ENCODE measurements around the gene CIB1.

CIB1 gene

DNA sequence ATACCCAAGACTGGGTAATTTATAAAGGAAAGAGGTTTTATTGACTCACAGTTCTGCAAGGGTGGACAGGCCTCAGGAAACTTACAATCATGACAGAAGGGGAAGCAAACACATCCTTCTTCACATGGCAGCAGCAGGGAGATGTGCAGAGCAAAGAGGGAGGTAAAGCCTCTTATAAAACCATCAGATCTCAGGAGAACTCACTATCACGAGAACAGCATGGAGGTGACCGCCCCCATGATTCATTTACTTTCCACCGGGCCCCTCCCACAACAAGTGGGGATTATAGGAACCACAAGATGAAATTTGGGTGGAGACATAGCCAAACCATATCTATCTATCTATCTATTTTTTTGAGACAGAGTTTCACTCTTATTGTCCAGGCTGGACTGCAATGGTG is 5.6 kb upstream of the CIB1 start:
- no peak for DNase-seq

DNA sequence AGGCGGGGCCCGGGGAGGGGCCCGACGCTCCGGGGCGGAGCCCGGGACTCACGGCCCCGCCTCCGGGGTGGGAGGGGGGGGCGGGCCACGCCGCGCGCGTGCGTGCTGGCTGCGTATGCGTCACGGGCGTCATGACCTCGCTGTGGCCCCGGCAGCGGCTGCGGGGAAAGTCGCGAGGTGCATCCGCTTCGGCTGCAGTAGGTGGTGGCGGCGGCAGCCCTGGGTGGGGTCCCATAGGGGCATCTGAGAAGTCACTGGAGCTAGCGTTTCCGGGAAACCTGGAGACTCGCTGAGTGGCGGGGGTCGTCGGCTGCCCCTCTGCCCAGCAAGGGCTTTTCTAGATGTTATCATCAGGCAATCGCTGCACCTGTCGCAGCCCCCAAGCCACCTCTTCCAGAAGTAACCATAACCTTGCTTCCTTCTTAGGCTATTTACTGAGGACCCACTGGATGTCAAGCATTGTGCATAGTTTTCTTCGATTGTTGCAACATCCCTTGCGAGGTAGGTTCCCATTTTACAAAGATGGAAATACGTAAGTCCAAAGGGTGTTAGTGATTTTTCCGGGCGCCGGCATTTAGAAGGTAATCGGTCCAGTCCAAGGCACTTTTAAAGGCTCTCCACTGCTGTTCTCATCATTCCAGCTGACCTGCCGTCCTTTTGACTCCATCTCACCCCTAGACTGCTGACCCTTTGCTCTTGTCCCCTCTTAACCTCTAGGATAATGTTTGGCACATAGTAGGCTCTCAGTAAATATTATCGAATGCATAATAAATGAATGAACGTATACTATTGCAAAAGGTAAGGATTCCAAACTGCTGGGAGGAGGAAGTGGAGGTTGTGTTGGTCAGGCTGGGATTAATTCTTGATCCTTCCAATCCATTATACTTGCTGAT is 601 bp upstream of the CIB1 start, which contains the start of gene GDPGP1:
Gene GDPGP1 (plus strand): TSS at position 114 of the 893 bp plus-strand sequence. CDS start 6,700 bp downstream, outside the sequence.
- DNase-seq, result no peak

DNA sequence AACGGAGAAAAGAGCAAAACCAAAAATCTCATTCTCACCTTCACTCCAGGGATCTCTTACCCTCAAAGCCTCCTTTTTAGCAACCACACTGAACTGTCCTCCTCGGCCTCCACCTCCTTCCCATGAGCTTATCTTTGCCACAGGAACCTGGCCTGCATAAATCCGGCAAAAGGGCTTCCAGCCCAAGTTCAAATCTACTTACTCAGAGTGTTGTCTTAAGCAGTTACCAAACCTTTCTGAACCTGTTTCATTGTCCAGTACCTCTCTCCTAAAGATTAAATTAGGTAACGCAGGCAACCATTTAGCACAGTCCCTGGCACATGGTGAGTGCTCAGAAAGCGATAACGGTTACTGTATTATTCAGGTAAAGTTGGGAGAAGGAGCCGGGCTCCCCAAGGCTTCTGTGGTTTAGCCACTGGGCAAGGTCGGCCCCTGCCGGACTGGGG is 777 bp downstream of the CIB1 start:
- no peak for DNase-seq

DNA sequence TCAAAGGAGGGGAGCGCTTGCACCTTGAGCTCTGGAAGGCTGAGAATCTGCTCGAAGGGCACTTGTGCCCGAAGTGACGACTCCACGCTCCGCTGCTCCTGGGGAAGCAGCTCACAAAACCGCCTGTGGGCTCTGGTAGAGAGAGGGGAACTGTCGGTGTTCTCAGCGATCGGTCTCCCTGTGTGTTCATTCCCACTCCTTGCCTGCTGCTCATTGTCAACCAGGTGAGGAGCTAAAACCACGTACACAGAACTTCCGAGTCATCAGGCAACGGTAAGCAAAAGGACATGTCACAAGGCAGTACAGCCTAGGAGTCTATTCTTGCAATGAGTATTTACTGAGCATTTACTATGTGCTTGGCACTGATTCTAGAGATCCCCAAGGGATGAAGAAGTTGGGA is 1.5 kb downstream of the CIB1 start:
- no peak for DNase-seq

DNA sequence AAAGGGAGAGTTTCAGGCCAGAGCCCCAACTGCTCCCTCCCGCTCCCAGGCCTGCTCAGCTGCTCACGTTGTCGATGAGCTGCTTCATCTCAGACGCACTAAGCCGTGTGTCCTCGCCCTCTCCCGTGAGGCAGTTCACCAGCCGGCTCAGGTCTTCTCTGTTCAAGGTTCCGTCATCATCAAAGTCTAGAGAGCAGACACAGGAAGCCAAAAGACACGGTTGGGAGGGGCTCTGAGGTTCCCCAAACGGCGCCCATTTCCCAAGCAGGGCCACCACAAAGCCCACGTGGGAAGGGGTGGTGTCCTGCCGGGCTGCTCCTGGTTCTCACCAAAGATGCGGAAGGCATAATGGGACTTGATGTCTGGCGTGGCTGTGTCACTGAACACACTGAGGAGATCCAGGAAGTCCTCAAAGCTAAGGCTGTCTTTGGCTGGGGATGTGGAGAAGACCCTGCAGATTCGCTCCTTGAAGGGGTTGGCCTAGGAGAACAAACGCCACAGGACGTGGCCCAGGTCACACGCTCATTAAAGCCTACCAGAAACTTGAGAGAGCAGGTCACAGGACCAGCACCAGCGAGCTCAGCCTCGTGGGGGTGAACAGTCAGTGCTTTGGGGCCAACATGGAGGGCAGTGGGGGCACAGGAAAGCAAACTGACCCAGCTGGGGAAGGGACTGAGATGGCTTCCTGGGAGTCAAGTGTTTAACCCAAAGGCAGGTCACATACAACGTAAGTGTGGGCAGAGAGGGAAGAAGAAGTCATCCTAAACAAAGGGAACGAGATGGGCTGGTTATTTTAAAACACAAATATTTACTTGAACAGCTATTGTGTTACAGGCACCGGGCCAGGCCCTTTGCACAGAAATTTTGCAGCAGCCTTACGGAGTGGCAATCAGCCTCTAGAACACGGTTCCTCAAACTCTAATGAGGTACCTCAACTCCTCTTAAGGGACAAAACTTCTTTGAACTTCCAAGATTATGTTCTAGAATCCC is 2.4 kb downstream of the CIB1 start:
- DNase-seq, result no peak

DNA sequence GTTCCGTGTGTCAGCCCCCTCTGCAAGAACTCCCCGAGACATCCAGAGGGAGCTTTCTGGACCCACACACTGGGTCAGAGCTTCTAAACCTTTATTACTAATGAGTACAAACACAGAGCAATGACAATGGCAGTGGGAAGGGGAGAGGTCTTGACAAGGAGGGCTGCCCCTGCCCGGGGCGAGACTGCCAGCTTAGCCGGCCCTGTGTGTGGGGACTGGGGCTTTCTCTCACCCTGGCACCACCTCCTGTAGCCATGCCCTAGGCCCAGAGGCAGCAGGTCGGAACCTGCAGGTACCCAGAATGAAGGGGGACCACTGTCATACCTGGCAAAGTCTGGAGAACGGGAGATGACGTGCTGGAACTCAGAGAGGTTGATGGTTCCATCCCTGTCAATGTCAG is 3.1 kb downstream of the CIB1 start:
- no peak for DNase-seq

DNA sequence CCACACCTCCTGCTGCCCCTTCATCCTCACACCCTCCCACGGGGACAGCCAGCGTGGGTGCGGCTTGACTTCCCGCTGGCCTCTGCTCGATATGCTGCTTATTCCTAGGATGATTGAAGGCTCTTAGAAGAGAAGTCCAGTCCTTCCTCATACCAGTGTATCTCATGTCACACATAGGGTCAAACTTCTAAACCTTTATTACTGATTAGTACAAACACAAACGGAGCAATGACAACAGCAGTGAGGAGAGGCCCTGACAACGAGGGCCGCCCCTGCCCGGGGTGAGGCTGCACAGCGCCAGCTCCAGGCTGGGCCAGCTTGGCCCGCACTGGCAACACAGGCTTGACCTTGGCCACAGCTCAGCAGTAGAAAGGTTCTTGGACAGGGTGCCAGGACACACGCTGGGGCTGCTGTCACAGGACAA is 3.7 kb downstream of the CIB1 start:
- DNase-seq, result no peak

DNA sequence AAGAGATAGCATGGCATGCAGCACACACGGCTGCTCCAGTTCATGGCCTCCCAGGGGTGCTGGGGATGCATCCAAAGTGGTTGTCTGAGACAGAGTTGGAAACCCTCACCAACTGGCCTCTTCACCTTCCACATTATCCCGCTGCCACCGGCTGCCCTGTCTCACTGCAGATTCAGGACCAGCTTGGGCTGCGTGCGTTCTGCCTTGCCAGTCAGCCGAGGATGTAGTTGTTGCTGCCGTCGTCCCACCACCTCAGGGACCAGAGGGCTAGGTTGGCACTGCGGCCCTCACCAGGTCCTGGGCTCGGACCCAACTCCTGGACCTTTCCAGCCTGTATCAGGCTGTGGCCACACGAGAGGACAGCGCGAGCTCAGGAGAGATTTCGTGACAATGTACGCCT is 4.8 kb downstream of the CIB1 start:
- no peak for DNase-seq

DNA sequence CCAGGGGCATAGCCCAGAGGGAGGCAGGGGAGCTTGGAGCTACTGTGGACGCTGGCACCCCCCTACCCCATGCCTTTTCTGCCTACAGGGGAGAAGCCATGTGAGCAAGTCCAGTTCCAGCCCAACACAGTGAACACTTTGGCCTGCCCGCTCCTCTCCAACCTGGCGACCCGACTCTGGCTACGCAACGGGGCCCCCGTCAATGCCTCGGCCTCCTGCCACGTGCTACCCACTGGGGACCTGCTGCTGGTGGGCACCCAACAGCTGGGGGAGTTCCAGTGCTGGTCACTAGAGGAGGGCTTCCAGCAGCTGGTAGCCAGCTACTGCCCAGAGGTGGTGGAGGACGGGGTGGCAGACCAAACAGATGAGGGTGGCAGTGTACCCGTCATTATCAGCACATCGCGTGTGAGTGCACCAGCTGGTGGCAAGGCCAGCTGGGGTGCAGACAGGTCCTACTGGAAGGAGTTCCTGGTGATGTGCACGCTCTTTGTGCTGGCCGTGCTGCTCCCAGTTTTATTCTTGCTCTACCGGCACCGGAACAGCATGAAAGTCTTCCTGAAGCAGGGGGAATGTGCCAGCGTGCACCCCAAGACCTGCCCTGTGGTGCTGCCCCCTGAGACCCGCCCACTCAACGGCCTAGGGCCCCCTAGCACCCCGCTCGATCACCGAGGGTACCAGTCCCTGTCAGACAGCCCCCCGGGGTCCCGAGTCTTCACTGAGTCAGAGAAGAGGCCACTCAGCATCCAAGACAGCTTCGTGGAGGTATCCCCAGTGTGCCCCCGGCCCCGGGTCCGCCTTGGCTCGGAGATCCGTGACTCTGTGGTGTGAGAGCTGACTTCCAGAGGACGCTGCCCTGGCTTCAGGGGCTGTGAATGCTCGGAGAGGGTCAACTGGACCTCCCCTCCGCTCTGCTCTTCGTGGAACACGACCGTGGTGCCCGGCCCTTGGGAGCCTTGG is 5.6 kb downstream of the CIB1 start:
- no peak for DNase-seq

DNA sequence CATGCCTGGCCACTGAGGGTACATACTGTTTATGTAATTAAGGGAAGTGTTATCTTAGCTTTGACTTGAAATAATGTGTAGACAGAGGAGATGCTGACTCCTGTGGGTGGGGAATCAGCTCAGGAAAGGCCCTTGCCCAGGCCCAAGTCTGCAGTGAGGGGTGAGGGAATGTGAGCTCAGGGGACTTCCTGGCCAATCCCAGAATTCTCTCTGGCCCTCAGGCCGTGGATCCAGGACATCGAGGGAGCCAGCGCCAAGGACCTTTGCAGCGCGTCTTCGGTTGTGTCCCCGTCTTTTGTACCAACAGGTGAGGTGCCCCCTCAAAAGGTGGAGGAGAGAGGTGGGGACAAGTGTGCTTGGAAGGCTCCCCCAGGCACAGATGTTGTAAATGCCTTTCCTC is 6.4 kb downstream of the CIB1 start:
- DNase-seq, result no peak

DNA sequence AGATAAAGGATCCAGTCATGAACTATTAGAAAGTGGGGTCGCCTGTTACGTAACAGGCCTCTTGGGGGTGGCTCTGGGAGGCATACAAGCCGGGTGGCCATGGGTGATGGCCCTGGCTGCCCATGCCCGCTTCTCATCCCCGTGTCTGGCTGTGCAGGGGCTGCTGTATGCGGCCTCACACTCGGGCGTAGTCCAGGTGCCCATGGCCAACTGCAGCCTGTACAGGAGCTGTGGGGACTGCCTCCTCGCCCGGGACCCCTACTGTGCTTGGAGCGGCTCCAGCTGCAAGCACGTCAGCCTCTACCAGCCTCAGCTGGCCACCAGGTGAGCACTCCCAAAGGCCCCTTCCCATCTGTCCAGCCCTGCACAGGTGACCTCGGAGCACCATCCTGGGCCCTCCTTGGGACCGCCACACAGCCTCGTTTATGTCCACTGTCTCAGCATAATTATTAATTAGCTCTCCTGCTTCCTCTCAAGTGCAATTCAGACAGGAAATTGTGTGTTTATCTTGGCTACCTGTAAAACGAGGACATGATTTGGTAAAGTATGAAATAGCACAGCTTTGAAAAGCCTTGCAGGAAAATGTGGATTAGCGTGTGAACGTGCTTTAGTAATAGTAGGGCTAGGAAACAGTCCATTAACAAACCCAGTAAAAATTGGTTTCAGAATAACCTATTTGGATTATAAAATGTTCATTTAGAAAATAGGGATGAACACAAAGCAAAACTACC is 8.1 kb downstream of the CIB1 start:
- no peak for DNase-seq

DNA sequence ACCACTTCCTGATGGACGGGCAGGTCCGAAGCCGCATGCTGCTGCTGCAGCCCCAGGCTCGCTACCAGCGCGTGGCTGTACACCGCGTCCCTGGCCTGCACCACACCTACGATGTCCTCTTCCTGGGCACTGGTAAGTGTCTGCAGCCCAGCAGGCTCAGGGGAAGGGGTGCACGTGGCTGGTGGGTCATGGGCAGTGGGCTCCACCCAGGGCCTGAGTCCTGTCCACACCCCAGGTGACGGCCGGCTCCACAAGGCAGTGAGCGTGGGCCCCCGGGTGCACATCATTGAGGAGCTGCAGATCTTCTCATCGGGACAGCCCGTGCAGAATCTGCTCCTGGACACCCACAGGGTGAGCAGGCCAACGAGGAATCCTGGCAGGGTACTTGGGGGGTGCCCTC is 8.7 kb downstream of the CIB1 start:
- no peak for DNase-seq

DNA sequence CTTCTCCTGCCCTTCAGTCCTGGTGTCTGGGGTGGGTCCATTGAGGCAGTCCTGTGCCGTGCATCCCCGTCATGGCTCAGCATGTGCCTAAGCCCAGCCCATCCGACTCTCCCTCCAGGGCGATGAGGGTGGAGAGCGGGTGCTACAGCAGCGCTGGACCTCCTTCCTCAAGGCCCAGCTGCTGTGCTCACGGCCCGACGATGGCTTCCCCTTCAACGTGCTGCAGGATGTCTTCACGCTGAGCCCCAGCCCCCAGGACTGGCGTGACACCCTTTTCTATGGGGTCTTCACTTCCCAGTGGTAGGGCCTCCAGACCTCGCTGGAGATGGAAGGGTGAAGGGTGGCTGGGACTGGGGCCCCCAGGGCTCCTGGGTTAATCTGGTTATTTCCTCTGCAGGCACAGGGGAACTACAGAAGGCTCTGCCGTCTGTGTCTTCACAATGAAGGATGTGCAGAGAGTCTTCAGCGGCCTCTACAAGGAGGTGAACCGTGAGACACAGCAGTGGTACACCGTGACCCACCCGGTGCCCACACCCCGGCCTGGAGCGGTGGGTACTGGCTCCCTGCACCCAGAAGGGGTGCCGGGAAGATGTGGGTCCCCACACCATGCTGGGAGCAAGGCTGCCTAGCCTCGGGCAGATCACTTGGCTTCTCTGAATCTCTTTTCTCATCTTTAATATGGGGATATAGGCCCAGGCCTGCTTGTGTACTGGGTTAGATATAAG is 10.1 kb downstream of the CIB1 start:
- DNase-seq, result no peak

DNA sequence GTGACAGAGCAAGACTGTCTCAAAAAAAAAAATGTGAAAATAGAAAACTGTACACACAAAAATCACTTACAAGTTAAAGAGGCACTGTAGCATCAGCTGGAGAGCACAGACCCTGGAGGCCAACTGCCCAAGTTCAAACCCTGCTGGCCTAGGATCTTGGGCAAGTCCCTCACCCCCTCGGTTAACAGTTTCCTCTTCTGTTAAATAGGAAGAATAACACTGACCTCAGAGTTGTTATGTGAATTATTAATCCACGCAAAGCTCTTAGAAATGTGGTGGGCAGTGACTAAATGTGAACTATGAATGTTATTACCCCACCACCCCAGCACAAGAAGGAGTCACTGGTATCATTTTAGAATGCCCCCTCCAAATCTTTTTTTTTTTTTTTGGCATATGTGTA is 11.2 kb downstream of the CIB1 start:
- no peak for DNase-seq

DNA sequence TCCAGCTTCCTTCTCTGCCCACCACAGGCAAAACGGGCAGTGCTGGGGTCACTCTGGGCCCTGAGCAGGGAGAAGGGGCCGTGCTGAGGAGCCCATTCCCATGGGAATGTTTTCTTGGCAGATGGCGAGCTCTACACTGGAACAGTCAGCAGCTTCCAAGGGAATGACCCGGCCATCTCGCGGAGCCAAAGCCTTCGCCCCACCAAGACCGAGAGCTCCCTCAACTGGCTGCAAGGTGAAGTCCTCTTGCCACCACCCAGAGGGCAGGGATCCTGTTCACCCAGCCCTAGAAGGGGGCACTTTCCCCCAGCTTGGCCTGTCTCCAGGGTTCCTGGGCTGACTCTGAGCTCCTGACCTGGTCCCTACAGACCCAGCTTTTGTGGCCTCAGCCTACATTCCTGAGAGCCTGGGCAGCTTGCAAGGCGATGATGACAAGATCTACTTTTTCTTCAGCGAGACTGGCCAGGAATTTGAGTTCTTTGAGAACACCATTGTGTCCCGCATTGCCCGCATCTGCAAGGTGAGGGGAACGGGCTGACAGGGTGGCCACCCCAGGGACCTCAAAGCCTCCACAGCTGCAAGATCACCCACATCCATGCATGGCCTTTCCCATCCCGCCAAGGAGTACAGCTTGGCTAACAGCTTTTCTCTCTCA is 12.4 kb downstream of the CIB1 start:
- no peak for DNase-seq

DNA sequence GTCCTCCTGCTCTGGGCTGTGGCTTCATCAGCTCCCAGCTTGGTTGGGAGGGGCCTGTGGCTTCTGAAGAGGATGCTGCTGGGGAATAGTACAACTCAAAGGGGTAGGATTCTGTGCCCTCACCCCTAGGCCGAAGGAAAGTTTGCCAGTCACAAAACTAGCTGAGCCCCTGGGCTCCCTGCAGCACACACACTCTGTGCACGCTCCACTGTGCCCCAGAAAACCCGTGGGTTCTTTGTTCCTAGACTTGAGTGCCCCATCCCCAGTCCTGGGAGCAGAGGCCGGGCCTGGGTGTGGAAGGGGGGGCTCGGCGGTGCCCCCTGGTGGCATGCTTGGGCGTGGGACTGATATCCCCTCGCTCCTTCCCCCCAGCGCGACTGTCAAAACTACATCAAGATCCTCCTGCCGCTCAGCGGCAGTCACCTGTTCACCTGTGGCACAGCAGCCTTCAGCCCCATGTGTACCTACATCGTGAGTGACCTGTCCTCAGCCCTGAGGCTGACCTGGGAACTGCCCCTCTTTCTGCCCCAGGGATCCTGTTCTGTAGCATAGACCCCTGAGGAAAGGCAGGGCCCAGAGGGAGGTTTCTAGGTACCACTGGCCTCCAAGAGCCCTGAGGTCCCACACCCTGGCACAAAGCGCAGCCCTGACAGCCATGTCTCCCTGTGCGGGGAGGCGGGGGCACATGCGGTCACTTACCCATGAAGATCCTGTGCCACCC is 14.2 kb downstream of the CIB1 start:
- DNase-seq, result no peak

DNA sequence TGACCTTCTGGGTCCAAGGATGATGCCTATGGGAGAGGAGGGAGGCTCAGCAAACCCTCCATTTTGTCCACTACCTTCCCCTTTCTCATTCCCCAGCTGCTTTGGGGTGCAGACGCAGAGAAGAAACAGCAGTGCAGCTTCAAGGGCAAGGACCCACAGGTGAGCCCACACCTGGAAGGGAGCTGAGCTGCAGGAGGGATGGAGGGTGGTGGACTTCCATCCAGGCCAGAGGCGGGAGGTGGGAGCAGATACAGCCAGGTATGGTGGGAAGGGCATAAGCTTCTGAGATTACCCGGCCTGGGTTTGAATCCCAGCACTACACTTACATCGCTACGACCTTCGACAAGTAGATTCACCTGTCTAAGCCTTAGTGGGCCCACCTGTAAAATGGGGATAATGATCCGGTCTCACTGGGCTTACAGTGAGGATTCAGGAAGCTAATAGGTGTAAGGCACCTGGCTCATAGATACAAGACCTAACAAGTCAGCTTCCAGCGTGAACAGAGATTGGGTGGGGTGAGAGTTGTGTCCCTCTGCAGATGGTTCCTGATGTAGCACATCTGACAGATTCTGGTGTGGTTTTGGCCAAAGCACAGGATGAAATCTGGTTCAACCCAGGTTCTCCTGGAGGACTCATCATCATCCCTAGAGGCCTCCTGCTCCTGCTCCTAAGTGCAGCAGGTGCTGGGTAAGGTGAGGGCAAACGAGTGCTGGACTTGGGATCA is 15.9 kb downstream of the CIB1 start:
- no peak for DNase-seq

DNA sequence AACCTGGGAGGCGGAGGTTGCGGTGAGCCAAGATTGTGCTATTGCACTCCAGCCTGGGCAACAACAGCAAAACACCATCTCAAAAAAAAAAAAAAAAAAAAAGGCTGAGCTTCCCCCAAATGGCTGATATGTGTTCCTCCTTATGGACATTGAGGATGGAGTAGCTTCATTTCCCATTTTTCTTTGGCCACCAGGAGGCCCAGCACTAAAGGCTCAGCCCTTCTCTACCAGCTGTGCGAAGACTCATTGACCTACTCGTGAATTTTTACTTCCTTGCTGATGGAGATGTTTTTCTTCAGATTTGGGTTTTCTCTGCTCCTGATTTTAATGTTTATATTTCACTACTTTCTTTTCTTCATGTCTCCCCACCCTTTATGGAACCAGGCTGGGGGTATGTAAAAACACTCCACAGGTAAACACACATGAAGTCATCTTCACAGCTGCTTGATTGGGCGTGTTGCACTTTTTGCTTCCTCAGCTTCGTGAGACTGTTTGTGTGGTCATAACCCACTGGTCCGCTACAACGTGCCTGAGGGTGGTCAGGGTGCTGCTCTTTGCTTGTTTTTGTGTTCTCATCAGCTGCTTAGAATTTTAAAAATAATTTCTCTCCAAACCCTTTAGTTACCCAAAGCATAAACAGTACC is 19.1 kb downstream of the CIB1 start:
- DNase-seq, result no peak

DNA sequence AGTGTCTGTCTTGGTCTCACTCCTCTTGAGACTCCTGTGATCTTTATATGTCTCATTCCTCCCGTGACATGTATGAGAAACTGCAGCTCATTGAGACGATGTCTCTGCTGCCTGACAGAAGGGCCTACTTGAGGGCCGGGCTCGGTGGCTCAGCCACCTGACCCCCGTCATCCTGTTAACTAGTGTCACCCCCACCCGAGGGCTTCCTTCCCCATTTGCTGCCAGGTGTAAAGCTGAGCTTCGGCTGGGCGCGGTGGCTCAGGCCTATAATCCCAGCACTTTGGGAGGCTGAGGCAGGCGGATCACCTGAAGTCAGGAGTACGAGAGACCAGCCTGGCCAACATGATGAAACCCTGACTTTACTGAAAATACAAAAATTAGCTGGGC is 19.9 kb downstream of the CIB1 start:
- peak; percentile 40 for DNase-seq

Data from DMS79 (cell line).